Activated CD4-positive, alpha-beta T cell treated with anti-CD3 and anti-CD28 coated beads, Interleukin-2, amount 10 ng/mL, durations not matched to agents 24 days and 14 days (primary cell): ENCODE measurements around the gene ACTG1. TPM values are rescaled to one million over a fixed set of nuclear protein-coding genes. Genes with fewer than 3 reads are reported as not detected.
"Not testable (repeated sequence)": the region's sequence is repeated elsewhere in the genome, so short reads cannot be mapped to it uniquely, and the experiment has no call there.

Experiments
- DNase-seq: peaks from one replicate; pipeline ENCODE4 v3.0.0; 2022
- H3K27ac Mint-ChIP-seq: one replicate; pipeline ENCODE4 v1.8.0; 2022; ENCODE audit warnings: mild to moderate bottlenecking, mixed read lengths
- H3K27me3 Mint-ChIP-seq: one replicate; pipeline ENCODE4 v1.8.0; 2022; ENCODE audit warnings: mixed read lengths
- H3K36me3 Mint-ChIP-seq: one replicate; pipeline ENCODE4 v1.8.0; 2022; ENCODE audit warnings: low read depth, mild to moderate bottlenecking, mixed read lengths
- H3K4me1 Mint-ChIP-seq: one replicate; pipeline ENCODE4 v1.8.0; 2021; ENCODE audit warnings: mixed read lengths
- H3K4me3 Mint-ChIP-seq: one replicate; pipeline ENCODE4 v1.8.0; 2022; ENCODE audit warnings: mild to moderate bottlenecking, moderate library complexity, mixed read lengths
- H3K9me3 Mint-ChIP-seq: one replicate; pipeline ENCODE4 v1.8.0; 2021; ENCODE audit warnings: mixed read lengths
- intact Hi-C: fragments of 100-400 bp; cut with micrococcal nuclease; formaldehyde crosslinking; loops from one replicate; pipeline ENCODE4 v1.15.1; 2023
- total RNA-seq: library from RNA; stranded (reverse); gene quantifications from 2 replicates; pipeline ENCODE4 v1.2.3, GENCODE V29; 2022

Gene ACTG1
- total RNA-seq, 1 donor from 2014 or later = 3,353 TPM

GRCh38 chr17:81531998-81532404 is 19.4 kb upstream of the ACTG1 start:
- H3K4me1 Mint-ChIP-seq, H3K4me3 Mint-ChIP-seq, H3K9me3 Mint-ChIP-seq, H3K27ac Mint-ChIP-seq, H3K36me3 Mint-ChIP-seq, intact Hi-C loops, DNase-seq: not testable (repeated sequence)
- H3K27me3 Mint-ChIP-seq = peaks cover 12% of the 10 kb centered on the region

- DNase-seq, intact Hi-C loops, H3K4me1 Mint-ChIP-seq, H3K9me3 Mint-ChIP-seq, H3K27ac Mint-ChIP-seq, H3K36me3 Mint-ChIP-seq, H3K4me3 Mint-ChIP-seq, H3K27me3 Mint-ChIP-seq: not testable (repeated sequence)
Observed at GRCh38 chr17:81531013-81531412, 18.4 kb upstream of the ACTG1 start.

- H3K27me3 Mint-ChIP-seq = no peaks in the 10 kb centered on the region
- H3K4me1 Mint-ChIP-seq = no peaks in the 10 kb centered on the region
- H3K4me3 Mint-ChIP-seq = no peak overlapping the region
- DNase-seq = no peak
- no peak overlapping the region for H3K27ac Mint-ChIP-seq
- no peaks in the 10 kb centered on the region for H3K36me3 Mint-ChIP-seq
- intact Hi-C loops = no loop called here
- H3K9me3 Mint-ChIP-seq = no peaks in the 10 kb centered on the region
Observed at GRCh38 chr17:81529437-81529803, 16.8 kb upstream of the ACTG1 start.

GRCh38 chr17:81528651-81529436 is 16.2 kb upstream of the ACTG1 start:
- H3K27ac Mint-ChIP-seq = no peak overlapping the region
- no peaks in the 10 kb centered on the region for H3K4me1 Mint-ChIP-seq
- no peaks in the 10 kb centered on the region for H3K9me3 Mint-ChIP-seq

GRCh38 chr17:81528384-81528650 is 15.7 kb upstream of the ACTG1 start:
- Mint-ChIP-seq H3K9me3 (no peaks in the 10 kb centered on the region), H3K4me3 (no peak overlapping the region), H3K36me3 (no peaks in the 10 kb centered on the region), H3K4me1 (no peaks in the 10 kb centered on the region), H3K27me3 (no peaks in the 10 kb centered on the region), H3K27ac (no peak overlapping the region)
- intact Hi-C loops = no loop called here
- no peak for DNase-seq

More at GRCh38 chr17:81528651-81529436, 16.2 kb upstream of the ACTG1 start:
- intact Hi-C loops = no loop called here
- no peaks in the 10 kb centered on the region for H3K27me3 Mint-ChIP-seq
- no peak overlapping the region for H3K4me3 Mint-ChIP-seq
- DNase-seq = no peak
- no peaks in the 10 kb centered on the region for H3K36me3 Mint-ChIP-seq

- no peak for DNase-seq
- intact Hi-C loops = no loop called here
- Mint-ChIP-seq H3K4me1 (no peaks in the 10 kb centered on the region), H3K27ac (no peak within 1 kb of the TSS), H3K27me3 (no peaks in the 10 kb centered on the region), H3K4me3 (no peak within 1 kb of the TSS), H3K36me3 (no peaks in the 10 kb centered on the region), H3K9me3 (no peaks in the 10 kb centered on the region)
Observed at GRCh38 chr17:81527591-81528383, 15.2 kb upstream of the ACTG1 start, which contains the start of gene FSCN2. FSCN2 (plus strand) TSS chr17:81528377; CDS start chr17:81528532, 155 bp downstream.

- Mint-ChIP-seq H3K4me3 (no peak overlapping the region), H3K36me3 (no peaks in the 10 kb centered on the region), H3K4me1 (no peaks in the 10 kb centered on the region), H3K27me3 (peaks cover 4% of the 10 kb centered on the region), H3K9me3 (no peaks in the 10 kb centered on the region), H3K27ac (no peak overlapping the region)
- intact Hi-C loops = no loop called here
- DNase-seq = no peak
Observed at GRCh38 chr17:81526662-81527571, 14.3 kb upstream of the ACTG1 start.

GRCh38 chr17:81524865-81525159 is 12.2 kb upstream of the ACTG1 start:
- Mint-ChIP-seq H3K27me3 (peaks cover 8% of the 10 kb centered on the region), H3K9me3 (no peaks in the 10 kb centered on the region), H3K27ac (no peak overlapping the region), H3K4me1 (no peaks in the 10 kb centered on the region), H3K36me3 (no peaks in the 10 kb centered on the region), H3K4me3 (no peak overlapping the region)
- intact Hi-C loops = no loop called here
- DNase-seq = no peak

GRCh38 chr17:81524039-81524864 is 11.7 kb upstream of the ACTG1 start:
- no peak for DNase-seq
- Mint-ChIP-seq H3K9me3 (no peaks in the 10 kb centered on the region), H3K27me3 (peaks cover 8% of the 10 kb centered on the region), H3K4me3 (no peak overlapping the region), H3K4me1 (no peaks in the 10 kb centered on the region), H3K27ac (no peak overlapping the region), H3K36me3 (no peaks in the 10 kb centered on the region)
- intact Hi-C loops = no loop called here

GRCh38 chr17:81523402-81524038 is 10.9 kb upstream of the ACTG1 start:
- H3K27me3 Mint-ChIP-seq = peaks cover 8% of the 10 kb centered on the region
- no peaks in the 10 kb centered on the region for H3K4me1 Mint-ChIP-seq
- H3K4me3 Mint-ChIP-seq = no peak overlapping the region
- H3K9me3 Mint-ChIP-seq = no peaks in the 10 kb centered on the region
- no peak for DNase-seq
- intact Hi-C loops = no loop called here
- no peaks in the 10 kb centered on the region for H3K36me3 Mint-ChIP-seq
- no peak overlapping the region for H3K27ac Mint-ChIP-seq

- H3K36me3 Mint-ChIP-seq = no peaks in the 10 kb centered on the region
- no peaks in the 10 kb centered on the region for H3K9me3 Mint-ChIP-seq
- peaks cover 3% of the 10 kb centered on the region for H3K4me1 Mint-ChIP-seq
- no peak overlapping the region for H3K4me3 Mint-ChIP-seq
- DNase-seq = no peak
- intact Hi-C loops = no loop called here
- peaks cover 8% of the 10 kb centered on the region for H3K27me3 Mint-ChIP-seq
- no peak overlapping the region for H3K27ac Mint-ChIP-seq
Observed at GRCh38 chr17:81522491-81523401, 10.1 kb upstream of the ACTG1 start.
